HCT116 (cell line): ENCODE results near the gene TSPAN31.

Source experiments
- JUND ChIP-seq: IDR thresholded peaks from 2 replicates; pipeline ENCODE4 v1.6.1; 2012
- SP1 ChIP-seq: IDR thresholded peaks from 2 replicates; pipeline ENCODE4 v1.6.1; 2012; ENCODE audit warnings: low read depth
- TF ChIP-seq, protein P1 (sequence below): IDR thresholded peaks from 2 replicates; pipeline ENCODE4 v1.6.1; 2011; ENCODE audit warnings: mild to moderate bottlenecking, low read length, moderate library complexity; ENCODE audit not compliant: insufficient replicate concordance; ENCODE audit errors: extremely low read depth
- TF ChIP-seq, protein P2 (sequence below), 3 experiments: fragments of 200-600 bp in 1 of 3; sonication (generic) in 1 of 3; IDR thresholded peaks in 2 of 3; conservative IDR thresholded peaks in 1 of 3; 2 replicates each; pipeline ENCODE4 v1.5.1; 2012 to 2017; ENCODE audit warnings: low read depth in 2 of 3, low read length in 2 of 3, antibody characterized with exemption in 1 of 3, borderline replicate concordance in 1 of 3, control low read depth in 1 of 3, mild to moderate bottlenecking in 1 of 3, mixed read lengths in 1 of 3, mixed run types in 1 of 3, moderate library complexity in 1 of 3; ENCODE audit not compliant: insufficient read depth in 1 of 3

DNA sequence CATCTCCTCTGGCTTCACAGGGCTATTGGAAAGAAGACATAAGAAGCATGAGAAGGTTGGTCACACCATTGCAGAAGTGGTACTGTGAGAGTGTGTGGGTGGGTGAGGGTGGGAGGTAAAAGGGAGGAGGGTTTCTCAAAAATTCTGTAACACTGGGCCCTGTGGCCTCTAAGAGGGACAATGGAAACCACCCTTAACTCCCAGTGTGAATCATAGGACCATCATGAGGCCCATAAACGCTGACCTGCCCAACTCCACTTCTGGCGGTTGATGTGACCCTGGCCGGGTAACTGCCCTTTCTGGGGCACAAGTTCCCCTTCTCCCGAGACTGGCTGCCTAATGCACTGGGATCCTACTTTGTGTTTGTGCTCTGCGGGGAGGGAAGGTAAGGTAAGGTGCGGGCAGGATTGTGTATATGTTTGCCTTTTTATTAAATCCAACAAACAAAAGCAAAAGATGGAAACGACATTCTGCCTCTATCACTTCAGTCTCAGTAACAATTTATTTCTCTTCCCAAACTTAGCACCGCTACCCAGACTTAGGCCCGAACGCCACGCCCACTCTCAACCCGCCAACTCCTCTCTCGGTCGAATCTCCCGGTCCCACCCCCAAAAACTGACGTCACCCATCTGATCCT, 26.5 kb downstream of the TSPAN31 start:
- TF ChIP-seq, protein P1, sequence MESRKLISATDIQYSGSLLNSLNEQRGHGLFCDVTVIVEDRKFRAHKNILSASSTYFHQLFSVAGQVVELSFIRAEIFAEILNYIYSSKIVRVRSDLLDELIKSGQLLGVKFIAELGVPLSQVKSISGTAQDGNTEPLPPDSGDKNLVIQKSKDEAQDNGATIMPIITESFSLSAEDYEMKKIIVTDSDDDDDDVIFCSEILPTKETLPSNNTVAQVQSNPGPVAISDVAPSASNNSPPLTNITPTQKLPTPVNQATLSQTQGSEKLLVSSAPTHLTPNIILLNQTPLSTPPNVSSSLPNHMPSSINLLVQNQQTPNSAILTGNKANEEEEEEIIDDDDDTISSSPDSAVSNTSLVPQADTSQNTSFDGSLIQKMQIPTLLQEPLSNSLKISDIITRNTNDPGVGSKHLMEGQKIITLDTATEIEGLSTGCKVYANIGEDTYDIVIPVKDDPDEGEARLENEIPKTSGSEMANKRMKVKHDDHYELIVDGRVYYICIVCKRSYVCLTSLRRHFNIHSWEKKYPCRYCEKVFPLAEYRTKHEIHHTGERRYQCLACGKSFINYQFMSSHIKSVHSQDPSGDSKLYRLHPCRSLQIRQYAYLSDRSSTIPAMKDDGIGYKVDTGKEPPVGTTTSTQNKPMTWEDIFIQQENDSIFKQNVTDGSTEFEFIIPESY, result no peak
- TF ChIP-seq, protein P2, sequence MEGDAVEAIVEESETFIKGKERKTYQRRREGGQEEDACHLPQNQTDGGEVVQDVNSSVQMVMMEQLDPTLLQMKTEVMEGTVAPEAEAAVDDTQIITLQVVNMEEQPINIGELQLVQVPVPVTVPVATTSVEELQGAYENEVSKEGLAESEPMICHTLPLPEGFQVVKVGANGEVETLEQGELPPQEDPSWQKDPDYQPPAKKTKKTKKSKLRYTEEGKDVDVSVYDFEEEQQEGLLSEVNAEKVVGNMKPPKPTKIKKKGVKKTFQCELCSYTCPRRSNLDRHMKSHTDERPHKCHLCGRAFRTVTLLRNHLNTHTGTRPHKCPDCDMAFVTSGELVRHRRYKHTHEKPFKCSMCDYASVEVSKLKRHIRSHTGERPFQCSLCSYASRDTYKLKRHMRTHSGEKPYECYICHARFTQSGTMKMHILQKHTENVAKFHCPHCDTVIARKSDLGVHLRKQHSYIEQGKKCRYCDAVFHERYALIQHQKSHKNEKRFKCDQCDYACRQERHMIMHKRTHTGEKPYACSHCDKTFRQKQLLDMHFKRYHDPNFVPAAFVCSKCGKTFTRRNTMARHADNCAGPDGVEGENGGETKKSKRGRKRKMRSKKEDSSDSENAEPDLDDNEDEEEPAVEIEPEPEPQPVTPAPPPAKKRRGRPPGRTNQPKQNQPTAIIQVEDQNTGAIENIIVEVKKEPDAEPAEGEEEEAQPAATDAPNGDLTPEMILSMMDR (IDR thresholded peaks at IDR 0.05 in 2 of 3, conservative IDR thresholded peaks at IDR 0.05 in 1 of 3; ENCODE audit: borderline replicate concordance in 1 of 3, insufficient read depth in 1 of 3, low read depth in 2 of 3, low read length in 2 of 3), result no peak
- no peak for TF ChIP-seq JUND
- TF ChIP-seq SP1, result no peak
